Measurements from ENCODE around the gene SERTAD3.
"Not testable (repeated sequence)": the region's sequence is repeated elsewhere in the genome, so short reads cannot be mapped to it uniquely, and the experiment has no call there.

Gene SERTAD3

DNA sequence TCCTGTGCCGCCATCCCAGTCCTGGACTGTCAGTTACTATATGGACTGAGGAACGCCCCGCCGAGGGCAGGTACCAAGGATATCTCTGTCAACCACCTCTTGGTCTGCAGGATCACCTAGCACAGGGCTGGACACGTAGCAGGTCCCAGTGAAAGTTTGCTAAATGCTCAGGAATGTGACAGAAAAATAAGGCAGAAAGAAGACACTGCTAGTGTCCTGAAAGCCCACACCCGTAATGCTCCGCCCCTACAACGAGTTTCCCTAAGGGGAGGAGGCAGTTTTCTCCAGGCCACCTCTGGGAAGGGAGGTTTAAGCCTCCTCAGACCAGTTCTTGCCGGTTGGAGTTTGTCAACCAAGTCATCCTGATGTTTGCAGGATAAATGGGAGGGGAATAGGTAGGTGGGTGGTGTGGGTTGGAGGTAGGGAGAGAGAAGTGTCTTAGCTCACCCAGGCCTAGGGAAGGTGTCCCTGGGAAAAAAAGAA, 1.7 kb upstream of the SERTAD3 start:
- no peak overlapping the region for H3K4me3 ChIP-seq (ENCODE audit: low read length)
- TF ChIP-seq ZNF274 (IDR thresholded peaks at IDR 0.05; ENCODE audit: low read depth, low read length), result no peak

DNA sequence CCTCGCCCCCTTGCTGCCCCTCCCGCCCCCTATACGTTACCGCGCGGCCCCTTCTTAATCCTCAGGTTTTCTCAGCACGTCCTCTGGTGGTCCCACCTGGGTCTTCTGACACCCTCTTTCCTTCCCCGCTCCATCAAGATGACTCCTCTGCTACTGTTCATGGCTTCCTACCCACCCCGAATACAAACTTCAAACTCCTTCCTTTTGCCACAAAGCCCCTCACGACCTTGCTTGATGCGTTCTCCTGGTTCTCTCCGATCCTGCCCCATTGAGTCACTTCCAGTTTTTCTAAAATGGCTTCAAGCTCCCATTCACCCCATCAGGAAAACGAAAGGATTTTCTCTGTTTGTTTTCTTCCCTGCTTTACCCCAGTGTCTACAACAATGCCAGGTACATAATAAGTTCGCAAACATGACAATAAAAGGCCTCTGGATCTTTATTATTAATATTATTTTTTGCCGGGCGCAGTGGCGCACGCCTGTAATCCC, 734 bp upstream of the SERTAD3 start:
- TF ChIP-seq ZNF274 (IDR thresholded peaks at IDR 0.05; ENCODE audit: low read depth, low read length), result no peak
- H3K4me3 ChIP-seq (ENCODE audit: low read length), result peak overlapping the region; percentile 84

DNA sequence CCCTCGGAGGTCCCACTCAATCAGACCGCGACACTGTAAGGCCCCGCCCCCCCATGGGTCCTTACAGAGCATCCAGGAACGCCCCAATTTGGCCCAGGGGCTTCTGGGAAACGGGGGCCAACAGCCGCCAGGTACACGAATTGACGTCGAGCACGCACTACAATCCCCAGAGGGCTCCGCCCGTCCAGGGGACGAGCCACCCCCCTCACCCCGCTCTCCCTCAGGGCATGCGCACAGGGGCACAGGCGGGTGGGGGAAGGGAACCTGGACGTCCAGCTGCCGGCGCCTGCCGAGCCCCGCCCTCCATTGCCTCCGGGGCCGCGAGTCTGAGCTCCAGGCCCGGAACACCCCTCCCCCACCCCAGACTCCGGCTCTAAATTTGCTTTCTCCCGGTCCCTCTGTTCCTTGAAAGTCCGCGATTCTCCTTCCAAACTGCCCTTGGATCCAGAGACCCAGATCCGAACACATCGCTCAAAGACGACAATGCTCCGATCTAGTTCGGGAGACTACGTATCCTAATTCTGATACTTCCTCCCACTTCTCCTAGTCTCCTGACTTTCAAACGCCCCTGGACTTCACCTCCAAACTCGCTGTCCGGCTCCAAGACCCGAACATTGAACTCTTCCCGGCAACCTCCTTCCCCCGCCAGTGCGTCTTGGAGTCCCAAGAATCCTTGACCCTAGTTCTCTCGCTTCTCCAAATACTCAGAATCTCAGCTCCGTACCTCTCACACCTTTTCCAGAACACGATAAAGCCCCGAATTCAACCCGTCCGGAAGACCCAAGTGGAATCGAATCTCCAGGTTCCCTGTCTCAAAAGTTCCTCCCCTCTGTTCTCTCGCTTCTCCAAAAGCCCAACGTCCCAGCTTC, 770 bp downstream of the SERTAD3 start:
- no peak for TF ChIP-seq ZNF274 (IDR thresholded peaks at IDR 0.05; ENCODE audit: low read depth, low read length)
- peak overlapping the region; percentile 84 for H3K4me3 ChIP-seq (ENCODE audit: low read length)

DNA sequence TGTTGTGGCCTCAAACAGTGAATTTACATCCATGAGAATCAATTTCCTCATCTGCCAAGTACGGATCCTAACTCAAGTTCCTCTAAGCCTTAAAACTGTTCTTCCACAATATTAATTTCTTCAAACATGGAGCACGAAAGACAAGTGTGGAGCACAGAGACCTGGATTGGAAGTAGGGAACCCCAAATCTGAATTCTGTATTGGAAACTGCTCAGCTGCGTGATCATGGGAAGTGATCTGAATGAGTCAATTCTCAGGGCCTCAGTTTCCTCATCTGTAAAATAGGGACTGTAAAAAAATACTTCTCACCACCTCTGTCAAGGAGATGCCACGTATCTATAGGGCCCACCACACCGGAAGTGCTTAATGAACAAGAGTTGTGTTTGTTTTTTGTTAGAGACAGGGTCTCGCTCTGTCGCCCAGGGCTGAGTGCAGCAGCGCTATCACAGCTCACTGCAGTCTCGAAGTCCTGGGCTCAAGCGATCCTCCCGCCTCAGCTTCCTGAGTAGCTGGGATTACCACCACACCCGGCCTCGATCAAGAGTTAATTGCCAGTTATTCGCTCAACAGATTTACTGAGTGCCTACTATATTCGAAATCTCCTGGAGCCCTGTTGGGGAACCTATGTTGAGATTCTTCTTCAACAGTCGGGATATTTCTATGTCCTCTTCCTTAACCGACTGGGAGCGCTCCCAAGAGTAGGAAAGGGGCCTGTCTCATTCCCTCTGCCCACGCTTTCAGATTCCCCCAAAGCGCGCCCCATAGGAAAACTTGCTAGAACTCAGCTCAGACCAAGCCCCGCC, 1.6 kb downstream of the SERTAD3 start:
- no peak for TF ChIP-seq ZNF274 (IDR thresholded peaks at IDR 0.05; ENCODE audit: low read depth, low read length)
- H3K4me3 ChIP-seq (ENCODE audit: low read length), result peak overlapping the region; percentile 65

DNA sequence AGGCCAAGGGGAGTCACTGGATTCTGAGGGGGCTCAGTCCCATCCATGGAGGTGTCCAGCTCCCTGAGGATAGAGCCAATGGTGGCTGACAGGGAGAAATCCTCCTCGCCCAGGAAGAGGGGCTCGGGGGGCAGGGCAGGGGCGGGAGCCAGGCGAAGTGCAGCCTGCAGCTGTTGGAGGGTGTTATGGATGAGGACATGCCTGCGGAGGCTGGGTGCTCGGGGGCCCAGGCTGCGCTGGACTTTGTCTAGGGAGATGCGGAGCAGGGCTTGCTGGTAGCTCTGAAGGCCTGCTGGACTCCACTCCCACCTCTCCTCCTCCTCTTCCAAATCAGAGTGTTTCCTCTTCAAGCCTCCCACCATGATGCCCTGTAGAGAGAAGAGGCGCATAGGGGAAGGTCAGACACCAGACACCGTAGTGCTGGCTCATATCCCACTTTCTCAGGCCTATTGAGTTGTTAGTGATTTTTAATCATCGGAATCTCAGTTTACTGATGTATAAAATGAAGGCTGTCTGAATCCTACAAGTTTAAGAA, 2.3 kb downstream of the SERTAD3 start:
- no peak for TF ChIP-seq ZNF274 (IDR thresholded peaks at IDR 0.05; ENCODE audit: low read depth, low read length)

DNA sequence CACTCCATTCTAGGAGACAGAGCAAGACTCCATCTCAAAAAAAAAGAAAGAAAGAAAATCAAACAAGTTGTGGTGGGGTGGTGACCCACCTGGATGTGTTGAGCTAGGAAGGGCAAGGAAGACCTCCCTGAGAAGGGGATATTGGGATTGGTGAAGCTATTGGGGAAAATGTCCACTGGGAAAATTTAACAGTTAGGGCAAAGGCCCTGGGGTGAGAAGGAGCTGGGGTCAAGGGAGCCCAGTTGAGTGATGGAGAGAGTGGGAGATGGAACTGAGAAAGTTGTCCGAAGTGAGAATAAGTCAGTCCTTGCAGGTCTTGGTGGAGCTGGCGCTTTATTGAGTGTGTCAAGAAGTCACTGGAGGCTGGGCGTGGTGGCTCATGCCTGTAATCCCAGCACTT, 5.9 kb downstream of the SERTAD3 start:
- TF ChIP-seq ZNF274 (IDR thresholded peaks at IDR 0.05; ENCODE audit: low read depth, low read length), result no peak
- no peak overlapping the region for H3K4me3 ChIP-seq (ENCODE audit: low read length)

More for the DNA sequence above, 2.3 kb downstream of the SERTAD3 start:
- no peak overlapping the region for H3K4me3 ChIP-seq (ENCODE audit: low read length)

DNA sequence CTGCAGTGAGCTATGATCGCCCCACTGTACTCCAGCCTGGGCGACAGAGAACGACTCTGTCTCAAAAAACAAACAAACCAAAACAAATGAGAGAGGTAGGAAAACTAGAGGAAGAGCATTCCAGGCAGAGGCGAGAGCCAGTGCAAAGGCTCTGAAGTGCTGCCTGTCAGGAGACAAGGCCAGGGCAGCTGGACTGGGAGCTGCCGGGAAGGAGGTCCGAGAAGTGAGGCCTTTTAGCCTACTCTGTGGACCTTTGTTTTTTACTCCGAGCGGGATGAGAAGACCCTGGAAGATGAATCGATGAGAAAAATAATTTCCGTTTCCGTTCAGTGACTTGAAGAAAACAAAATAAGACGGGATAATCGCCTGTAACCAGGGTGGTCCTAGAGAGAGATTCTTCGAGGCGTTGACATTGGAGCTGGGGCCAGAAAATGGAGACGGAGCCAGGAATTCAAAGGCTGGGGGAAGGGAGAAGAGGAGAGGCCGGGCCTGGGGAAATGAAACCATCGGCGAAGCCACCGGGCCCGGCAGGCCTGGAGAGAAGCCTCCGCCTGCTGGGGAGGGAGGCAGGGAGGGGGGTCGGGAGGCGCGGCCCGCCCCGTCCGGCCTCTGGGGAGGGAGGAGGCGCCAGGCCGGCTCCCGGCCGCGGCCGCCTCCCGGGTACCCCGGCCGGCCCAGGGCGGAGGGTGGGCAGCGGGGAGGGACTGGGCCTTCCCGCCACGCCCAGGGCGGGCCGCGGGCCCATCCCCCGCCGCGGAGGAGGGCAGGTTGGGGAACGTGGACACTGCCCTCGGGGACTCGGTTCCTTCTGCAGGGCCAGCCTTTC, 10.5 kb downstream of the SERTAD3 start:
- peak overlapping the region; percentile 29 for H3K4me3 ChIP-seq (ENCODE audit: low read length)
- TF ChIP-seq ZNF274 (IDR thresholded peaks at IDR 0.05; ENCODE audit: low read depth, low read length), result no peak

DNA sequence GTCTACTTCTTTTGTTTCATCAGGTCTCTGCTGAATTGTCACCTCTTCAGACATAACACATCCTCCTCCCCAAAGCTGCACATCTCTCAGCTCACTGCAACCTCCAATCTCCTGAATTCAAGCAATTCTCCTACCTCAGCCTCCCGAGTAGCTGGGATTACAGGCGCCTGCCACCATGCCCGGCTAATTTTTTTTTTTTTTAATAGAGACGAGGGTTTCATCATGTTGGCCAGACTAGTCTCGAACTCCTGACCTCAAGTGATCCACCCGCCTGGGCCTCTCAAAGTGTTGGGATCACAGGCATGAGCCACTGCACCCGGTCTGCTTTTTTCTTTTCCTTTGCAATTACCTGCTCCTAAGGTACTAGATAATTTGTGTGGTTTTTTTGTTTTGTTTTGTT, 11.4 kb downstream of the SERTAD3 start:
- not testable (repeated sequence) for H3K4me3 ChIP-seq (ENCODE audit: low read length)

DNA sequence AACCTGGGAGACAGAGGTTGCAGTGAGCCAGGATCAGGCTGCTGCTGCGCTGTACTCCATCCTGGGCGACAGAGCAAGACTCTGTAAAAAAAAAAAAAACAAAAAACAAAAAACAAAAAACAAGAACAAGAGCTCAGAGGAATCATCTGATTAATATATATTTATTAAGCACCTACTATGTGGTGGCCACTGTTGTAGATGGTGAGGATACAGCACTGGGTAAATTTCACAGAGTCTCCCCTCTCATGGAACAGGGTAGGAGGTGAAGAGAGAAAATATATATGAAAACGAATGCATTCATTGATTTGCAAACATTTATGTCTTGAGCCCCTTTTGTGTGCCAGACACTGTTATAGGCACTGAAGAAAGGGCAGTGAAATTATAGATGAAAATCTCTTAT, 12.4 kb downstream of the SERTAD3 start:
- no peak overlapping the region for H3K4me3 ChIP-seq (ENCODE audit: low read length)
- no peak for TF ChIP-seq ZNF274 (IDR thresholded peaks at IDR 0.05; ENCODE audit: low read depth, low read length)

DNA sequence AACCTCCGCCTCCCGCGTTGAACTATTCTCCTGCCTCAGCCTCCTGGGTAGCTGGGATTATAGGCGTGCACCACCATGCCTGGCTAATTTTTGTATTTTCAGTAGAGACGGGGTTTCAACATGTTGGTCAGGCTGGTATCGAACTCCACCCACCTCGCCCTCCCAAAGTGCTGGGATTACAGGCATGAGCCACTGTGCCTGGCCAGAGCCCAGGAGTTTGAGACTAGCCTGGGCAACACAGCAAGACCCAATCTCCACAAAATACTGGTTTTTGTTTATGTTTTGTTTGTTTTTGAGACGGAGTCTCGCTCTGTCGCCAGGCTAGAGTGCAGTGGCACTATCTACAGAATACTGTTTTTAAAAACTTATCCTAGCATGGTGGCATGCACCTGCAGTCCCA, 13.9 kb downstream of the SERTAD3 start:
- not testable (repeated sequence) for H3K4me3 ChIP-seq (ENCODE audit: low read length)

DNA sequence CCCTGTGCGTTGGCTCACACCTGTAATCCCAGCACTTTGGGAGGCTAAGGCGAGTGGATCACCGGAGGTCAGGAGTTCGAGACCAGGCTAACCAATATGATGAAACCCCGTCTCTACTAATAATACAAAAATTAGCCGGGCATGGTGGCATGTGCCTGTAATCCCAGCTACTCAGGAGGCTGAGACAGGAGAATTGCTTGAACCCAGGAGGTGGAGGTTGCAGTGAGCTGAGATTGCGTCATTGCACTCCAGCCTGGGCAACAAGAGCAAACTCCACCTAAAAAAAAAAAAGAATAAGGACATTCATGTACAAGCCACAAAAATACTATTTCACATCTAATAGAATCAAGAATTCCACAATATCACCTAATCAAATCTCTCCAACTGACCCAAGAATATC, 15.9 kb downstream of the SERTAD3 start:
- H3K4me3 ChIP-seq (ENCODE audit: low read length), result not testable (repeated sequence)

DNA sequence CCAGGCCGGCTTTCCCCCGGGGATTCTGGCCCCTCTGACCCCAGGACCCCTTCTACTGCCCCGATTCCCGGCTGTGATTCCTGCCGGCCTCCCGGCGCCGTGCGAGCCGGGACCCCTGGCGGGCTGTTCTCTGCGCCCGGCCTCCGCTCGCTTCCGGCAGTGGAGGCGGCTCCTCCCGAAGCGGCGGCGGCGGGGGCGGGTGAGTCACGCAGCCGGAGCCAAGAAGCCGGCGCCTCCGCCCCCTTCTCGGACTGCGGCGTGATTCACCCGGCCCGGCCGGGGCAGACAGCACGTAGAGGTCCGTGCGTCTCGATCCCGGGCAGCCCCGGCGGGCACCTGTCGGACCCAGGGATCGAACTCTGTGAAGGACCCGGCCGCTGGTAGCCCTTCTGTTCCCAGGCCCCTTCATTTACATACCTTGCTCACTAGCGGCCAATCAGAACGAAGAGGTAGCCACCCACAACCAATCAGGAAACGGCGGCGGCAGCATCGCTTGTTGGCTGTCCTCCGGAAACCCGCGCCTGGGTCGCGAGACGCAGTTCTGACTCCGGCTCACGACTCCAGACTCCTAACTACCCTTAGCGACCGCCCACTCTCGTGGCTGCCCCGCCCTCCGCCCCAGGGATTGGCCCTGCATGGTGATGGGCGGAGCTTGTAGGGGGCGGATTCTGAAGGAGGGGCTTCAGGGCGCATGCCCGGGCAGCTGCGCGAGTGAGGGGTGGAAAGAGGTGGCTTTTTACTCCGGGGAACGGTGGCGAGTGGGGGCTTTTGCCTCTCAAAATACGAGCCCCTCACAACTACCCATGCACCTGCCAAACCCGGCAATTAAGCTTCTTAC, 18.5 kb downstream of the SERTAD3 start, which contains the start of gene SERTAD1:
SERTAD1 (minus strand) TSS at position 543 of the 838 bp plus-strand sequence. CDS start 2,446 bp downstream, outside the sequence.
- no peak for TF ChIP-seq ZNF274 (IDR thresholded peaks at IDR 0.05; ENCODE audit: low read depth, low read length)
- H3K4me3 ChIP-seq (ENCODE audit: low read length), result peak within 1 kb of the TSS; percentile 88

All from GM08714 (cell line).